ENCODE results near the gene NEMP2.

DNA sequence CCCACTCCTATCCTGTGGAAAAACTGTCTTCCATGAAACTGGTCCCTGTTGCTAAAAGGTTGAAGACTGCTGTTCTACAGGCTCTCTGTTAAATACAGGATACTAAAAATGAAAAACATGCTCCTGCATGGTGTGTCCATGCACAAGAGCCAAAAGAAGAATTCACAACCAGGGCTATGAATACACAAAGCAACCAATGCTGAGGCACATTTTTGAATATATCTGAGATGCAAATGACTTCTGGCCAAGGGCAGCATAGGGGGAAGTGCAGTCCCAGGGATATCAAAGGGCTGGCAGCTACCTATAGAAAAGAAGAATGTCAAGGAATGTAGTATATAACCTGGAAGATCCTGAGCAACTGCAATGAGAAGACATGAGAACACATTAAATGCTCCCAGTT, 6.6 kb downstream of the NEMP2 start:
- TF ChIP-seq, protein P1, sequence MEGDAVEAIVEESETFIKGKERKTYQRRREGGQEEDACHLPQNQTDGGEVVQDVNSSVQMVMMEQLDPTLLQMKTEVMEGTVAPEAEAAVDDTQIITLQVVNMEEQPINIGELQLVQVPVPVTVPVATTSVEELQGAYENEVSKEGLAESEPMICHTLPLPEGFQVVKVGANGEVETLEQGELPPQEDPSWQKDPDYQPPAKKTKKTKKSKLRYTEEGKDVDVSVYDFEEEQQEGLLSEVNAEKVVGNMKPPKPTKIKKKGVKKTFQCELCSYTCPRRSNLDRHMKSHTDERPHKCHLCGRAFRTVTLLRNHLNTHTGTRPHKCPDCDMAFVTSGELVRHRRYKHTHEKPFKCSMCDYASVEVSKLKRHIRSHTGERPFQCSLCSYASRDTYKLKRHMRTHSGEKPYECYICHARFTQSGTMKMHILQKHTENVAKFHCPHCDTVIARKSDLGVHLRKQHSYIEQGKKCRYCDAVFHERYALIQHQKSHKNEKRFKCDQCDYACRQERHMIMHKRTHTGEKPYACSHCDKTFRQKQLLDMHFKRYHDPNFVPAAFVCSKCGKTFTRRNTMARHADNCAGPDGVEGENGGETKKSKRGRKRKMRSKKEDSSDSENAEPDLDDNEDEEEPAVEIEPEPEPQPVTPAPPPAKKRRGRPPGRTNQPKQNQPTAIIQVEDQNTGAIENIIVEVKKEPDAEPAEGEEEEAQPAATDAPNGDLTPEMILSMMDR (optimal IDR thresholded peaks at IDR 0.05 in 1 of 3, IDR thresholded peaks at IDR 0.05 in 1 of 3, conservative IDR thresholded peaks at IDR 0.05 in 1 of 3; ENCODE audit: extremely low read depth in 1 of 3, insufficient read depth in 2 of 3, low read length in 3 of 3), result no peak
- TF ChIP-seq EZH2 (IDR thresholded peaks at IDR 0.05; ENCODE audit: low read length), result no peak
